Measurements from ENCODE around the gene UFD1.

GRCh38 chr22:19488285-19488684 is 9.3 kb upstream of the UFD1 start:
- no peak for TF ChIP-seq TAF1 (IDR thresholded peaks at IDR 0.05; ENCODE audit: borderline replicate concordance, insufficient read depth, low read length)
- no peak for TF ChIP-seq REST (IDR thresholded peaks at IDR 0.05; ENCODE audit: insufficient read depth in 1 of 2, low read depth in 2 of 2, low read length in 2 of 2)
- no peak for TF ChIP-seq POLR2AphosphoS5 (IDR thresholded peaks at IDR 0.05; ENCODE audit: low read depth, low read length)
